Heart right ventricle (tissue), 16 donors: ENCODE data around the gene CPN2. TPM values are rescaled to one million over a fixed set of nuclear protein-coding genes. Genes with fewer than 3 reads are reported as not detected.

ENCODE experiments used
- ATAC-seq, 8 donors: fragments of 200-7000 bp; cut with Tn5 transposase; one replicate each; pipeline ENCODE4 v1.9.1; 2020; ENCODE audit warnings: mild to moderate bottlenecking in 8 of 8, moderate library complexity in 8 of 8, moderate number of reproducible peaks in 1 of 8
- DNase-seq, 2 donors: peaks; one replicate each; pipeline ENCODE4 v3.0.0-alpha.2; 2020
- H3K27ac ChIP-seq, 10 donors: fragments of 200-600 bp; sonication (generic) in 2 of 10; one replicate each; pipeline versions ENCODE4 v1.5.0 to v1.8.0; 2020 to 2022; ENCODE audit warnings: mild to moderate bottlenecking in 3 of 10
- H3K27me3 ChIP-seq, 7 donors: fragments of 200-600 bp; one replicate each; pipeline ENCODE4 v1.8.0; 2021 to 2022; ENCODE audit warnings: mild to moderate bottlenecking in 2 of 7
- H3K36me3 ChIP-seq, 9 donors: fragments of 200-600 bp; sonication (generic) in 1 of 9; one replicate each; pipeline versions ENCODE4 v1.5.0 to v1.8.0; 2020 to 2022; ENCODE audit warnings: mild to moderate bottlenecking in 2 of 9
- H3K4me1 ChIP-seq, 9 donors: fragments of 200-600 bp; sonication (generic) in 1 of 9; one replicate each; pipeline versions ENCODE4 v1.5.0 to v1.8.0; 2020 to 2022; ENCODE audit warnings: mild to moderate bottlenecking in 4 of 9
- H3K4me3 ChIP-seq, 10 donors: fragments of 200-600 bp; sonication (generic) in 2 of 10; one replicate each; pipeline versions ENCODE4 v1.5.0 to v1.8.0; 2020 to 2022; ENCODE audit warnings: mild to moderate bottlenecking in 7 of 10, moderate library complexity in 2 of 10
- H3K9me3 ChIP-seq, 11 donors: fragments of 200-600 bp in 10 of 11; sonication (generic) in 2 of 11; one replicate each; pipeline versions ENCODE4 v1.5.0 to v1.8.0; 2013 to 2022; ENCODE audit warnings: mild to moderate bottlenecking in 2 of 11, control low read depth in 1 of 11, moderate library complexity in 1 of 11
- WGBS, 2 donors: extraction: QIAGEN DNeasy Blood & Tissue Kit; methylation state at CpG; one replicate each; pipeline ENCODE4 v1.1.7; 2013; ENCODE audit warnings: inconsistent platforms in 1 of 2; 5-methylcytosine and 5-hydroxymethylcytosine counted together
- intact Hi-C, 10 donors: fragments of 100-400 bp; cut with DNase I; formaldehyde crosslinking; loops; one replicate each; pipeline versions ENCODE4 v1.11.1 to v1.14.2; 2022
- polyA plus RNA-seq, 2 donors: library from polyadenylated mRNA; stranded (reverse); fragments of 200-250 nt; gene quantifications; one replicate each; pipeline ENCODE4 v1.2.3, GENCODE V29; 2013
- total RNA-seq, 10 donors: library from RNA; stranded (reverse); fragmentation: NEBNext Ultra II Directional in 3 of 10; extraction: Animal tissue kit (Norgen Biotek cat#: 25700) in 3 of 10; gene quantifications; one replicate each; pipeline versions ENCODE4 v1.2.1 to v1.2.4, GENCODE V29; 2021 to 2023
- TF ChIP-seq, protein P1 (sequence below), 9 donors: fragments of 200-600 bp; sonication (generic) in 2 of 9; IDR thresholded peaks; one replicate each; pipeline versions ENCODE4 v1.5.0 to v1.8.0; 2021 to 2022; ENCODE audit warnings: antibody characterized with exemption in 9 of 9, mild to moderate bottlenecking in 5 of 9, moderate library complexity in 1 of 9
- donor health status: Arrhythmogenic right ventricular cardiomyopathy.
- donor health status: ischemic (EF 13 %, LVEDD 7.1; RV severe dilation, severe dysfunction).
- donor health status: healthy with polysubstance abuse.
- donor health status: DM: no; HTN: yes; CAD: no.
- donor health status: DM: no; HTN: no; CAD: no.
- donor health status: ischemic (EF 25% LVEDD 6.9; RV normal size, moderate dysfunction).
- donor health status: ischemic (EF 25% LVEDD 5.7; RV mildly dilated, moderate dysfunction).
- donor health status: healthy.
- donor health status: DM: yes; HTN: yes; CAD: no.
- donor health status: Ischemic cardiomyopathy.
- donor health status: ischemic (EF 35%, LVEDD 5.7; RV mildly dilated, moderate dysfunction).
- donor health status: nonischemic (EF 11% LVEDD 7.7; RV severe dilation, severe dysfunction).
- donor health status: DM: yes; HTN: yes; CAD: no.
- donor health status: PGD.
- donor health status: ischemic (EF 29% LVEDD 5.4; RV normal size, mild dysfunction).
- donor health status: nonischemic (EF 23%, LVEDD 6.1; RV moderate dilation, normal function).

The CPN2 gene
- total and polyA plus RNA-seq, 12 donors, result 0.12 to 4.5 (median 1.5) TPM

DNA sequence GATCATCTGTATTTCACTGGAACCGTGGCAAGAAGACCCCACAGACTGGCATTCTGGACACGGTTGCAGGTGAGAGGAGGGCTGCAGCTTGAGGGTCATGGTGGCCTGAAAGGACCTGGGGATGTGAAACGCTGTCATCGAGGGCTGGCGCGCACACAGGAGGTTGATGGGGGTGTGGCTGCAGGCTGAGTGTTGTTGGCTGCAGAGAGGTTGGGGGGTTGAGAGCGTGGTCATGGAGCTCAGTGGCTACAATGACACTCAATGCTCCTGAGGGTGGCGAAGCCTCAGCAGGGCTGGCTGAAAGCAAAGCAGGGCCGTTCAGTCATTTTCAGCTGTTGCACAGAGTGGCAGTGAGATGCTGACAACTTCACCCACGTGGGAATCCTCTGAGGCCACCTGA, 21.0 kb downstream of the CPN2 start:
- H3K9me3 ChIP-seq, result no peaks in the 10 kb centered on the region
- TF ChIP-seq, protein P1, sequence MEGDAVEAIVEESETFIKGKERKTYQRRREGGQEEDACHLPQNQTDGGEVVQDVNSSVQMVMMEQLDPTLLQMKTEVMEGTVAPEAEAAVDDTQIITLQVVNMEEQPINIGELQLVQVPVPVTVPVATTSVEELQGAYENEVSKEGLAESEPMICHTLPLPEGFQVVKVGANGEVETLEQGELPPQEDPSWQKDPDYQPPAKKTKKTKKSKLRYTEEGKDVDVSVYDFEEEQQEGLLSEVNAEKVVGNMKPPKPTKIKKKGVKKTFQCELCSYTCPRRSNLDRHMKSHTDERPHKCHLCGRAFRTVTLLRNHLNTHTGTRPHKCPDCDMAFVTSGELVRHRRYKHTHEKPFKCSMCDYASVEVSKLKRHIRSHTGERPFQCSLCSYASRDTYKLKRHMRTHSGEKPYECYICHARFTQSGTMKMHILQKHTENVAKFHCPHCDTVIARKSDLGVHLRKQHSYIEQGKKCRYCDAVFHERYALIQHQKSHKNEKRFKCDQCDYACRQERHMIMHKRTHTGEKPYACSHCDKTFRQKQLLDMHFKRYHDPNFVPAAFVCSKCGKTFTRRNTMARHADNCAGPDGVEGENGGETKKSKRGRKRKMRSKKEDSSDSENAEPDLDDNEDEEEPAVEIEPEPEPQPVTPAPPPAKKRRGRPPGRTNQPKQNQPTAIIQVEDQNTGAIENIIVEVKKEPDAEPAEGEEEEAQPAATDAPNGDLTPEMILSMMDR (IDR thresholded peaks at IDR 0.05), result no peak
- H3K4me3 ChIP-seq, result no peak overlapping the region
- H3K27ac ChIP-seq, result peak overlapping the region in 2 of 10 donors; percentile 42
- no peaks in the 10 kb centered on the region for H3K36me3 ChIP-seq
- H3K4me1 ChIP-seq, result peaks cover 0 to 28% (median 12%) of the 10 kb centered on the region in 9 donors
- WGBS, 2 donors, result 55 to 67% methylated on average over 10 of the region's 10 CpGs
- DNase-seq, result no peak
- ATAC-seq, result peak in 5 of 8 donors; percentile 14 to 35 (median 26)
- intact Hi-C loops, result loop anchor here in 9 of 10 donors (5.0 to 10.0 kb wide), 8 partner anchors 72 to 295 kb away; no protein-coding TSS in a partner anchor
- H3K27me3 ChIP-seq, result peaks cover 0 to 63% (median 44%) of the 10 kb centered on the region in 7 donors

DNA sequence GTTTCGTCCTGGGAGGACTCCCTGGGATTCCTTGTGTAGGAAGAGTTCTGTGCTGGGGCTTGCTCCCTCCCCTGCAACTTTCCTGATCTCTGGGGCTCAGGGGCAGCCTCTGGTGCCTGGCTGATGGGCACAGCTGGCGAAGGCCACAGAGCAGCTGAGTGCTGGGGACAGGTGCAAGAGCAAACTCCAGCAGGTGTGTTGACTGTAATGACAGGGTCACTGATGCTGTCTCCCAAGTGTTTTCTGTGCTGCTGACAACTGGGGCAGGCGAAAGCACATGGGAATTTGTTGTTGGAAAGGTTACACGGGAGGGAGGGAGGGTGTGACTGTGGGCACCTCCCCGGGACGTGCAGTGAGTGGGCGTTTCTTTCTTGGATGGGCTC, 21.6 kb downstream of the CPN2 start:
- ATAC-seq, result no peak
- intact Hi-C loops, result no loop called here
- Histone ChIP-seq H3K4me1 (peaks cover 0 to 28% (median 12%) of the 10 kb centered on the region in 9 donors), H3K4me3 (no peak overlapping the region), H3K9me3 (no peaks in the 10 kb centered on the region), H3K36me3 (no peaks in the 10 kb centered on the region), H3K27me3 (peaks cover 0 to 61% (median 43%) of the 10 kb centered on the region in 7 donors), H3K27ac (no peak overlapping the region)
- TF ChIP-seq, protein P1 (IDR thresholded peaks at IDR 0.05), result no peak
- no peak for DNase-seq
- 58 to 63% methylated on average over 7 of the region's 7 CpGs for WGBS, 2 donors

DNA sequence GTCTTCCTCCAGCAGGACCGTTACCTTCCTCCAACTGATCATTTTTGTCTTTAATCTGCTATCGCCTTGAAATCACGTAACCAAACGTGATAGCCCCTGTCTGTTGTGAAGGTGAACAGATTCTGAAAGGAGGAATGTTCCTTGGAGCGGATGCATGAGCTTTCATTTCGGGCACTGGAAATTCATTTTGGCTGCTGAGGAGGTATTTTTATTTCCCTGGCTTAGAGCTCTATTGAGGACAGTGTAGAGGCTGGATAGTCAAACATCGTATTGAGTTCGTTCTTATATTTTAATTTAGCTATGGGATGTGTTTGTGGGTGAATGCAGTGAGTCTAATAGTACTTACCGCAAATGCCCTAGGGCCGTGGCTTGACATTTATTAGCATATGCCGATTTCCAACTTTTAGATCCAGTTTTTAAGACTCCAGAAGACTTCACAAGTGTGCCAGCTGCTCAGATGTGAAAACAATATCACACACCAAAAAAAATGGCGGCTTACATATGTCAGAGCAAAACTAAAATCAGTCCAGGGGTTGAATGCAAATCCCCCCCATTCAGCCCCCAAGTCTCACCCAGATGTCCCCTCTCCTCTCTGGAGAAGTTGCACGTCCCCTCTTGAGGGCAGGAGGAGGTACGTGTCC, 22.1 kb downstream of the CPN2 start:
- Histone ChIP-seq H3K9me3 (no peaks in the 10 kb centered on the region), H3K4me3 (no peak overlapping the region), H3K27me3 (peaks cover 0 to 61% (median 42%) of the 10 kb centered on the region in 7 donors), H3K27ac (no peak overlapping the region), H3K4me1 (peaks cover 0 to 28% (median 13%) of the 10 kb centered on the region in 9 donors), H3K36me3 (no peaks in the 10 kb centered on the region)
- TF ChIP-seq, protein P1 (IDR thresholded peaks at IDR 0.05), result no peak
- ATAC-seq (no peak), DNase-seq (no peak)
- intact Hi-C loops, result no loop called here
- 70 to 89% methylated on average over 14 of the region's 14 CpGs for WGBS, 2 donors

DNA sequence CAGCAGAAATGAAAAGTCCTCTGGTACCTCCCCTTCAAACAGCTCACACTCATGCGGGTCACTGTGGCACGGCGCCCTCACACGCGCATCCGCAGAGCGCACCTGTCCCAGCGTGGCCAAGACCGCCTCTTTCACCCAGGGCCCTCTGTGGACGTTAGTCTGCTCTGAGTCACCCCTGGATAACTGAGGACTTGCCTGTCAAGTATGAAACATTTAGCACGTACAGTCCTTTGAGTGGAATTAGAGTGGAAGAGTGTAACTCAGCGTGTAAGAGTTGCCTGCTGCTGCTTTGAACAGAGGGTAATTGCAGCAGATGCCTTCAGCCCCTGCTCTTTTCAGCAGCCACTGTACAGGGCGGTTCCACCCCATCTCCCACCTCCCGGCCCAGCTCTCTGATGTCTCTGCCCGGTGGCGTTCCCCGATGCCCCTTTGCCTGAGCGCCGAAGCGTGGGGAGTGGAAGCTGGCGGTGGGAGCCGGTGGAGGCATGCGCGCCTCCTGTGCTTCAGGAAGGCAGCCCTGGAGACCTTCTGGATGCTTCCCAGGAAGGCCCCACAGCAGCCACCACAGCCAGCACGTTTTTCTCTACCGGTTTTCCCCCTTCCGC, 23.0 kb downstream of the CPN2 start:
- Histone ChIP-seq H3K36me3 (no peaks in the 10 kb centered on the region), H3K27ac (no peak overlapping the region), H3K4me1 (peaks cover 0 to 29% (median 7%) of the 10 kb centered on the region in 9 donors), H3K9me3 (no peaks in the 10 kb centered on the region), H3K27me3 (peaks cover 0 to 56% (median 42%) of the 10 kb centered on the region in 7 donors), H3K4me3 (no peak overlapping the region)
- no peak for ATAC-seq
- intact Hi-C loops, result no loop called here
- TF ChIP-seq, protein P1 (IDR thresholded peaks at IDR 0.05), result no peak
- DNase-seq, result no peak
- 73% methylated on average over 27 of the region's 27 CpGs for WGBS, 2 donors
